GM19099 (cell line): ENCODE results near the gene RETREG3.
A peak's percentile ranks its signal among the peaks of the same experiment; 100 is the strongest.

Experiments
- POLR2A ChIP-seq: IDR thresholded peaks from 3 replicates; pipeline ENCODE4 v1.6.1; 2011; ENCODE audit warnings: low read depth; ENCODE audit not compliant: insufficient read length; ENCODE audit errors: extremely low read depth

The RETREG3 gene

DNA sequence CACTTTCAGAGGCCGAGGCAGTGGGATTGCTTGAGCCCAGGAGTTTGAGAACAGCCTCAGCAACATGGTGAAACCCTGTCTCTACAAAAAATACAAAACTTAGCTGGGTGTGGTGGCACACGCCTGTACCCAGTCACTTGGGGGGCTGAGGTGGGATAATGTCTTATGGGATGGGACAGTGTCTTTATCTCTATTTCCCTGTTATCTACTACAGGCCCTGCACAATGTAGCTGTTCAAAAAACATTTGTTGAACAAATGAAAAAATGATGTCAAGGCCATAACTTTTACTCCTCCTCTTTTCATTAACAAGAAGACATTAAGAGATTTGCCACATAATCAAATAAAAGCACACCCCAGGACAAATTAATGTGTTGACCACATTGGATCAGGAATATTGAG is 14.1 kb upstream of the RETREG3 start:
- TF ChIP-seq POLR2A = no peak

DNA sequence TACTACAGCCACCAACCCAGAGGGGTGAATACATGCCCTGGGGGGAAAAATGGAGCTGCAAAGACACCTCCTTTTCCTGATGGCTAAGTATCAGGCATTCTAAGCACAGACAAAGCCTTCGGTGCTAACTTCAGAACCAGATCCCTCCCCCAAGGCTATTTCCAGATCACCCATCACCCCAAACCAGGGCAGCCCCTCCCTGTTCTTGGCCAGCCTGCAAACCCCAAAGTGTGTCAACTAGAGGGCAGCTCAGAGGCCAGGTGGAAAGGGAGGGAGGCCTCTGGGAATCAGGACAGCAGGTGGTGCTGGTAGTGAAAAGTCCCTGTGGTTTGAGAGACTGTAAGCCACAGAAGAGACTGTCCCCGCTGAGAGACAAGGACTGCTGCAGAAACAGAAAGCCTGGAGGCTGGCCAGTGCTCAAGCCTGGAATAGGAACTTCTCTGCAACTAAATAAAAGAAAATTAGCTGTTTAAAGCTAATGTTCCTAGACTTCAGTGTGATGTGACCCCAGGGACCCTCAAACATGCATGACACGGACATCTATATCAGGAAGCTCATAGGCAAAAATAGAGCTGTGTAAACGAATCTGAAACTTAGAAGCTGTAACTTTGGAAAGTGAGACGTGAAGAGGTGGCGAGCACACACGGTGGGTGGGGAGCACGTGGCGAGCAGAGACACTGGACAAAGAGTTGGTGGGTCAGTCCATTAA is 9.4 kb upstream of the RETREG3 start:
- TF ChIP-seq POLR2A = peak; percentile 43

DNA sequence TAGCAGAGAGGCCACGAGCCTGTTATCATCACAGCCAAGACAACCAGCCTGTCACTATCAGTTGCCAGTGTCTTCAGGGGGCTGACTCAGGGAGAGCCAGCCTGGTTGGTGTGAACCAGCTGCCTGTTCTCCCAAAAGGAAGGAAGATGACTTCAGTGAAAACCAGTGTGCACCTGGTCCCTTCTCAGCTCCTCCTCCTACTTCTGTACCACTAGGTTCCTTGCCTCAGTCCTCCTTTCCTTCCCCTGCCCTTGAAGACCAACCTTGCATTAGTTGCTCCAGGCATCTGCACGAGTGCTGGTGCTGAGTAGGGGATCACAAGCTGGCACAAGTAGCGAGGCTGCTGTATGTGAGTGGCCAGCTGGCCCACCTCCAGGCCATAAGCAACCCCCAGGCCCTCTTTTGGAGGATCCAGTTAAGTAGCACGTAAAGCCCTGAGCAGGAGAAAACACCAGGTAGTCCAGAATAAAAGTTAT is 8.8 kb upstream of the RETREG3 start:
- TF ChIP-seq POLR2A = no peak

DNA sequence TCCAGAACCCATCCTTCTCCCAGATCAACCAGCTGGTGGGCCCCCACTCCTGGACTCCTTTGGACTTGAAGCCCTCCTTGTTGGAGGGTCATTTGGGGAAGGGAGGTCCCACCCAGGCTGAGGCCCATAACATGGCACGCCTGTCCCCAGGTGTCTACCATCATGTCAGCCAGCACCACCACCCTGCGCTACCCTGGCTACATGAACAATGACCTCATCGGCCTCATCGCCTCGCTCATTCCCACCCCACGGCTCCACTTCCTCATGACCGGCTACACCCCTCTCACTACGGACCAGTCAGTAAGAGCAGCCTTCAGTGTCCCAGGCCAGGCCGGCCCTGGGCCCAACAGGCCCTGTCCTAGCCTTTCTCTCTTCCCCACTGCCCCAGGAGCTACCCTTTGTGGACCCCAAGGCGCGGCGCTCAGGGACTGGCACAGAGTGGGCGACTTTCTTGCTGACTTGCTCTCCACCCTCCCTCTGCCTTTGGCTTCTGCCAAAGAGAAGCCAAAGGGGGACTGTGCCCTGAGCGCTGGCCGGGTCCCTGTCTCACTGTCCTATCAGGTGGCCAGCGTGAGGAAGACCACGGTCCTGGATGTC is 4.6 kb upstream of the RETREG3 start:
- no peak for TF ChIP-seq POLR2A

DNA sequence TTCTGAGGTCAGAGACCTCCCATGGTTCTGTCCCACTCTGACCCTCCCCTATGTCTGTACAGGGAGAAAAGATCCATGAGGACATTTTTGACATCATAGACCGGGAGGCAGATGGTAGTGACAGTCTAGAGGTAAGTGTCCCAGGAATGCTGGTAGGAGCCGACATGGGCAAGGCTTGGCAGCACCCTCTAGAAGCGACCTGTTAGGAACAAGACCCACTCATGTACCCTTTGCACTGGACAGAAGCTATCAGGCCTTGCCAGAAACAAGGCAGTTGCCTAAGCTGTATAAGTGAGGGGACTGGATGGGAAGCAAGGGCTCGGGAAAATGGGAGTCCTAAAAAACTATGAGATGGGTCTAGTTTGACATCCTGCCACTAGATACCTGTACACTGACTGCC is 2.8 kb upstream of the RETREG3 start:
- no peak for TF ChIP-seq POLR2A

DNA sequence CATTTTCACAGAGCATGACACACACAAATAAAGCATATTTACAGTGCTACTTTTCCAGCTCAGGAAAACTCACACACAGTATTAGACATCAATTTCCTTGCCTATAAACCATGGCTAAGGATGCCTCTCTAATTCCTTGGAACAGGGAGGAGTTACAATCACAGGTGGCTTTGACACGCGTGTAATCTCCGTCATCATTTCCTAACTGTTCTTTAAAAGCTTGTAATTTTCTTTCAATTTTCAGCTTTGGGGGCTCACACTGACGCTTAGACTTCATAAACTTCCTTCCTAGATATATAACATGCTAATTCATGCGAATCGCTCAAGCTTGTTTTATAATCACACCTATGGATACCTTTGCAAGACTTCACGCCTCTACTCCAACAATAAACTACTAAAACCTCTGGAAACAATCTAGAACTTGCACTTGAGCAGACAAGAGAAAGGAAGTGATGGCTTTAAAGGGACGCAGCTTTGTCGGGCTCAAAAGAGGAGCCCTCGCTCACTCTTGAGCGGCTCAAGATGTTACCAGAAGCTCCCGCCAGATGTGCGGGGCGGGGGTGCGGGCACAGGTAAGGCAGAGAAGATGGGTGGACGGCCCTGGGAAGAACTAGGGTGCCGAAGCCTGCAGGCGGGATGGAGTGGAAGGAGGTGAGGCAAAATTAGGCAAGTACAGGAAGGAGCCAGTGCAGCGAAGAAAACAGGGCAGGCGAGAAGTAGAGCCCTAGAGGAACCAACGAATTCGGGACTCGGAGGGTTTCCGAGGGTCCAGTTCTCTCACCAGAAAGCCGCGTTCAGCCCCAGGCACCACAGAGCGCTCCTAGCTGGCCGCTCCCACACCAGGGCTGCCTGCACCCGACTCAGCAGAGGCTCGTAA is 631 bp downstream of the RETREG3 start:
- TF ChIP-seq POLR2A = no peak

DNA sequence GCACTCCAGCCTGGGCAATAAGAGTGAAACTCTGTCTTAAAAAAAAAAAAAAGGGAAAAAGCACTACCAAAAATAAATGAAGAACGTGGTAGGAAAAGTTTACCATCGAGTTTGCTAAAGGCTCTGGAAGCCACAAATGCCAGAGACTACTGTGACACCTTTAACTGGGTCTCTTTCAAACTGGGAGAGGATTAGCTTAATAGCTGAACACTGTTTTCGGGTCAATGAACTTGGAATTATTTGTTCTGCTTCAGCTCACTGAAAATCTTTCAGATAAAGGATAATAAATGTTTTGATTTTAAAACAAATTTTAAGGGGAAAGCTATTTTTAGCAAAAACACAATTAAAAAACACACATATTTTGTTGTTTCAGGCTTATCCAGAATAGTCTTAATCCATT is 1.4 kb downstream of the RETREG3 start:
- no peak for TF ChIP-seq POLR2A

DNA sequence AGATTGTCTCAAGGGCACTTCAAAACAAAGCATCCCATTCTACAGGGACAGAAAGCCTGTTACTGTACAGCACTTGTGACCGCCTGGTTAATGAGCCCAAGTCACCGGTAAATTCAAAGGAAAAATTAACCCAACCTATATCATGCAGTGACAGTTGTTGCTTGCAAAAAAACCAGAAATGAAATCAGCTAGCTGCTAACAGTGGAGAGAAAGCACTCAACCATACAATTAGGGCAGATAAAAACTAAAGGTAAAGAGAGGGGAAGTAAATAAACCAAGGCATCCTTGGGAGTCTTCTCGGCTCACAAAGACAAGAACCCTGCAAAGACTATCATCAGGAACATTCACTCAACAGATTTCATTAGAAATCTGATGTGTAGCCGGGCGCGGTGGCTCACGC is 5.9 kb downstream of the RETREG3 start:
- no peak for TF ChIP-seq POLR2A

DNA sequence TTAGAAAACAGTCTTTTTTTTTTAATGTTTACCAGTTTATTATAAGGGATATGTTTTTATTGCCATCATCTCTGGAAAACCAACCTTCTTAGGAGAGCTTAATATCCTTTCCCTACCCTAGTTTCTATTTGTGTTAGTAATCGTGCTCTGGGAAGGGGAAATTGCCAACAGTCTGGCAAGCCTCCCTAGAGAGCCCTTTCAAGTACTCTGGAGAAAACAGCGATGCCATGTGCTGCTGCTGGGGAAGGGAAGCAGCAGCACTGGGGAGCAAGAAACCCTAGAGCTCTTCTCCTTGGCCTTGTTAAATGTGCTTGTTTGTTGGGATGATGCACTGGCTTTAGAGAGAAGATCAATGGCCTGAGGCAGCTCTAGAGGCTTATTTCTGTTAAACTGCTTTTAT is 10.3 kb downstream of the RETREG3 start:
- no peak for TF ChIP-seq POLR2A

DNA sequence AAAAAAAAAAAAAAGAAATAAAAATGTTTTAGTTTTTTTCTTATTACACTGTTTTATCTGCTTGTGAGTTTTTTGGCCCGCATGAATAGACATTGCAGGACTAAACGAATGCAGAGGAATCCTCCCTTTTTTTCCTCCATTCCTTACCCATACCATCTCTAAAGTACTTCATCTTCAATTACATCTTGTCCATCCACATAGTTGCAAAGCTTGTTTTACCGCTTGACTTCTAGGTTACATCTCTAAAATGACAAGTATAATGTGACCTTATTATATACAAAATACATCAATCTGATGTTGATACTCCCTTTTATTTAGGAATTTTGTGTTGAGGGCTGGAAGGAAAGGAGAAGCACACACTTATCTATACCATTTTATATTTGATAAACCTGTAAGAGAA is 12.8 kb downstream of the RETREG3 start:
- no peak for TF ChIP-seq POLR2A

DNA sequence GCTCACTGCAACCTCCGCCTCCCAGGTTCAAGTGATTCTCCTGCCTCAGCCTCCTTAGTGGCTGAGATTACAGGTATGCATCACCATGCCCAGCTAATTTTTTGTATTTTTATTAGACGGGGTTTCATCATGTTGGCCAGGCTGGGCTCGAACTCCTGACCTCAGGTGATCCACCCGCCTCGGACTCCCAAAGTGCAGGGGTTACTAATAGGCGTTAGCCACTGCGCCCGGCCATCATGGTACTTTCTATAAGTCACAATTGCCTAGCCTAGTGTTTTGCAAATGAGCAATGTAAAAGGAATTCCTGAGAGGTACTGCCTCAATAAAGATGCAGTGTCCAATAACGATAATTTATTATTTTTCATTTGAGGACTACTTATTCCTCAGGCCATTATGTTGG is 17.8 kb downstream of the RETREG3 start:
- TF ChIP-seq POLR2A = no peak

DNA sequence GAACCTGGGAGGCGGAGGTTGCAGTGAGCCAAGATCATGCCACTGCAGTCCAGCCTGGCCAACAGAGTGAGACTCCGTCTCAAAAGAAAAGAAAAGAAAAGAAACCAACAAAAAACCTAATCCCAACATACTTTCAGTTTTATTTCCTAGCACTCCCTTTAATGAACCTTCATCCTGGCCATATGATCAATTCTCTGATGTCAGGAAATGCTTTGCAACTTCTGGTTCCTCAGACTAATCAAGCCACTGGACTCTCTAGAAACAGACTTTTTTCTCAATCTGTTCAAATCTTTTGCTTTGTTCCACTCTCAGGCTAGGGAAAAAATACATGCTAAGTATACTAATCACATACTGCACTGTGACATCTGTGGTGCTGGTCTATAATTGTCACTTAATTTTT is 18.3 kb downstream of the RETREG3 start:
- TF ChIP-seq POLR2A = no peak

DNA sequence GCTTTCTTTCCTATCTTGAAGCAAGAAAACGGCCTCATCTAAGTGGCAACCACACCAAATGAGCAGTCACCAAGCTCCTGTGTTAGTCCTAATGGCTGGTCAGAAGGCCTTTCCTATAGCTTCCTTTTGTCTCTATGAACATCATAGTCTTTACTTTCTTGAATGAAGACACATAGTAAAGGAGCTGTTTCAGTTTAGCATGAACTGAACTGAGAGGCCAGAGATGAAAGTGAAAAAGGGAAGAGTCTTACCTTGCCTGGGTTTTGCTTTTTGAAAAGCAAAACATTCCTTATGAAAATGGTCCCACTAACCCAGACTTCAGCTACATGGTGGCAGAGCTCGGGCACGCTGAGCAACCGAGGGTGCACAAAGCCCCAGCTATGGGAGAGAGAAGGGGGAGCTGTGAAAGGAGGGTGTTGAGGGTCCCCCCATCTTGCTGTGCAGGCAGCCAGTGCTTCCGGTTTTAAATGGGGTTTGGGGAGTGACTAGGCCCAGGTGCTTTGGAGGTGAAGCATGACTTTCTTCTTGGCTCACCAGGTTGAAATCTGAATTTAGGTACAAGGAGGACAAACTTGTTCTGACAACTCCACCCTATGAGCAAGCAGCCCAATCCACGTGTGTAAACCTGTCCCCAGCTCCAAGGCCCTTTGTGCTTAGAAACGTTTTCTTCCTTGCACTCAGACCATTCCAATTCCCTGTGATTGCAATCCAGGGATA is 22.5 kb downstream of the RETREG3 start:
- TF ChIP-seq POLR2A = no peak

DNA sequence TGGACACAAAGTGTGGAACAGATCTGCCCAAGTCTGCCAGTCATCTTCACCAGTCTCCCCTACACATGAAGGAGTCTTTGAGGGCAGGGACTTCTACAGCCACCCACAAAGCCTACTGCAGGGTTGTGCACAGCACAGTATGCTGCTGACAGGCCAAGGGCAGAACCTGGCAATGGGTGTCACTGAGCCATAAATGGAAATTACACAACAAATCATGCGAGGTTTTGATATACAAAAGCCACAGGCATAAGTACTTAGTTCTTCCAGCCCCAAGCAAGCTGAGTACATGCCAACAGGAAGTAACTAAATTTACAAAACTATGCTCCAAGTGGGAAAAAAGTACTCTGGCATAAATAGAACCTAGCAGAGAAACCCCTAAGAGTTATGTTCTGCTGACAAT is 23.8 kb downstream of the RETREG3 start:
- TF ChIP-seq POLR2A = no peak

DNA sequence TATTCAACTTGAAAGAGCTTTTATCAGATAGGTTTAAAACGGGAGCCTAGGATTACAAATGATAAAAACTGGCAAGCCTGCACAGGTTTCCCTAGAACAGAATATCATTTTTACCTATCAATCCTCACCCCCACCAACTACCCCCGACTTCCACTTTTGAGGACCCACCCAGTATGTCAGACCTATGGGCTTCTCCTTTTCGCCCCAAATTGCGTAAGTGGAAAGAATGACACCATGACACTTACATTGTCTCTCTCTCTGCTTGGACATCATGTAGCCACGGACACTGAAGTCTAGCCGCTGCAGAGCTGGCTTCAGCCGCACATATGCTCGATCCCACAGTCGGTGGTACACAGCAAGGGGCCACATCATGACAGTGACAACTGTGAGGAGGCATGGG is 24.3 kb downstream of the RETREG3 start:
- TF ChIP-seq POLR2A = no peak
